GM19324 (cell line): Measurements from ENCODE around the gene C1QTNF8.

Experiments used
- ATAC-seq: cut with Tn5 transposase; IDR thresholded peaks from one replicate; pipeline ENCODE4 v1.9.1; 2021; ENCODE audit warnings: mild to moderate bottlenecking, moderate library complexity; ENCODE audit not compliant: unreplicated experiment, low FRiP score

C1QTNF8 gene

DNA sequence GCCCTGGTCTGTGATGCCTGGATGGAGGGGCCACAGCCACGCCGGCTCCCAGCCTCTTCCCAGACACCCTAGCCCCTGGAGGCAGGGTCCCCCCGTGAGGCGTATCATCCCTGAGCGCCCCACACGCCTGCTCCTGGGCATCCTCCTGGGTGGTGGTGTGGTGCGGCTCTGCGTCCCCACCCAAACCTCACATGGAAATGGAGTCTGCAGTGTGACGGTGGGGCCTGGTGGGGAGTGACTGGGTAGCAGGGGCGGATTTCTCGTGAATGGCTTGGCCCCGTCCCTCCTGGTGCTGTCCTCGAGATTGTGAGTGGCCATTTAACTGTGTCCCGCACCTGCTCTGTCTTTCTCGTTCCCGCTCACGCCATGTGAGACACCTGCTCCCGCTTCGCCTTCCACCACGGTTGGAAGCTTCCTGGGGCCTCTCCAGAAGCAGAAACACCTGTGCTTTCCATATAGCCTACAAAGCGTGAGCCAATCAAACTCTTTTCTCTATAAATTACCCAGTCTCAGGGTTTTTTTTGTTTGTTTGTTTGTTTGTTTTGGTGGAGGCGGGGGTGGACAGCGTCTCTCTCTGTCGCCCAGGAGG lies 29.4 kb downstream of the C1QTNF8 start:
- ATAC-seq: no peak

DNA sequence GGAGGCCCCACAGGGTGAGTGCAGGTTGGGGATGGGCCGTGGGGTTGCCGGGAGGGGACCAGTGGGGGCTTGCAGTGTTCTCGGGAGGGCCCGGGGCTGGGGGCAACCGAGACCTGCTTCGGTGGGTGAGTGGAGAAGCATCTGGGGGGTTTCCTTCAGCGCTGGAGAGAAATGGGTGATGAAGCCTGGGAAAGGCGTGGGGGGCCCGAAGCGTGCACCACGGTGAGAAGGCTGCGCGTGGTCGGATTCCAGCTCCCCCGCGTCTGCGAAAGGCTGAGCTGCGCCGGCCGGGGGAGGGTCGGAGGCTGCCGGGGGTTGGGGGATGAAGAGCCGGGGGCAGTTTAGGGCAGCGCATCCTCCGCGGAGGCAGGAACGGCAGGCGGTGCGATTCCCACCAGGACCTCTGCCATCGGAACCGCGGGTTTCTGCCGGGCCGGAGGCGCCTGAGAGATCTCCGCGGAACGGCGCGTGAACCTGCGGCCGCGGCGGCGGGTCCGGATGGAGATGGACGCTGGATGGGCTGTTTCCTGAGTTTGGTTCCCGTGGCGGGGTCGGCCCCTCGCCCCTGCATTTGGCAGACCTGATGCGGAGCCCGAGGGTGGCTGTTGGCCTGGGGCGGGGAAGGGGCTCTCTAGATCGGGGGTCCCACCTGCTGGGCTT lies 30.4 kb downstream of the C1QTNF8 start:
- no peak for ATAC-seq

DNA sequence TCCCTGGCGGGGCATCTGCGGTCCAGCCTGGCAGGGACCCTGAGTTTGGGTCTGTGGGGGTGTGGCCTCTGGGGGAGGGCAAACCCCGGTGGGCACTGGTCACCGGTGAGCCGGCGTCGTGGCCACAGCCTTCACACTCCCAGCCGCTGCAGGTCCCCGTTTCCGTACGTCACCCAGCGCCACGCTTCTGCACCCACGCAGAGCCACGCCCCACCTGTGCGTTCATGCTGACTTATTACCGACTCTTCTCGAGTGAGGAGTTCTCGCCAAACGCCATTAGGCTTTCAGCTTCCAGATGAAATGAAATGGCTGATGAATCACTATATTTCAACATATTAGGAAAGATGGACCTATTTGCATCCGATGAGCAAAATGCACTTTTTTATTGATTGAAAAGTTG lies 32.3 kb downstream of the C1QTNF8 start:
- ATAC-seq: no peak

DNA sequence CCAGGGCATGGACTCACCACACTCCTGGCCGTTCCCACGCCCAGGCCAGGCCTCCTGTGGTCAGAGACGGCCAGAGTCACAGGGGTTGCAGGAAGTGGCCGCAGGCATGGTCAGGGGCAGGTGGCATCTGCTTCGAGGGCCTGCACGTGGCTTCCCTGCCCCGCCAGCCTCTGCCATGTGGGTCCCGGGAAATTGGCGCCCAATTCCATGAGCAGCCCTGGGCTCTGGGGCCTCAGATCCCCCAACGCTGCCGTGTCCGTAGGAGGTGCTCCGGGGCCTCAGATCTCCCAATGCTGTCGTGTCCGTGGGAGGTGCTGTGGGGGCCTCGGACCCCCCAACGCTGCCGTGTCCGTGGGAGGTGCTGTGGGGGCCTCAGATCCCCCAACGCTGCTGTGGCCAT lies 33.1 kb downstream of the C1QTNF8 start:
- no peak for ATAC-seq

DNA sequence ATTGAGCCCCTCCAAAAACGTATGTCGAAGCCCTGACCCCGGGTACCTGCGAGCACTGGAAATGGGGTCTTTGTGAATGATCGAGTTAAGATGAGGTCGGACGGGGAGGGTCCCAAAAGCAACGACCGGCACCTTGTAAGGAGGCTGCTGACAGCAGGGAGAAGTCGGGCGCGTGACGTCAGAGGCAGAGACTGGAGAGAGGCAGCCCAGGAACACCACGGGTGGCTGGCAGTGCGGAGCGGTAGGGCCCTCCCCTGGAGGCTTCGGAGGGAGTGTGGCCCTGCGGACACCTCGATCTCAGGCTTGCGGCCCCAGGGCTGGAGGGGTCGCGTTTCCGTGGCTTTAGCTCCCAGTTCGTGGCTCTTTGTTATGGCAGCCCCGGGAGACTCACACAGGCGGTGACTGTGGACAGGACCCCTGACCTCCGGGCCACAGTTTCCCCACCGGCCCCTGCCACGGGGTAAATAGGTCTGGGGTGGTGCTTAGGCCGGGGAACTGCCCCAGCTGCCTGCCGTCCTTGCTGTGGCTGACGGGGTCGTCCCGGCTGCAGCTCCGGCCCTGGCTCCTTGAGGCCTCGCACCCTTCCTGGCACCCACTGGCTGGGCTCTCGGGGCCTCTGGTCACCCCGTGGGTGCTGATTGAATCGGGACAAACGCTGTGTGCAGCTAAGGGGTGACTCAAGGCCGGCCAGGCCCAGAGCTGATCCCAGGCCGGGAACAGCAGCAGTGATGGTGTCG lies 34.1 kb downstream of the C1QTNF8 start:
- ATAC-seq: no peak

DNA sequence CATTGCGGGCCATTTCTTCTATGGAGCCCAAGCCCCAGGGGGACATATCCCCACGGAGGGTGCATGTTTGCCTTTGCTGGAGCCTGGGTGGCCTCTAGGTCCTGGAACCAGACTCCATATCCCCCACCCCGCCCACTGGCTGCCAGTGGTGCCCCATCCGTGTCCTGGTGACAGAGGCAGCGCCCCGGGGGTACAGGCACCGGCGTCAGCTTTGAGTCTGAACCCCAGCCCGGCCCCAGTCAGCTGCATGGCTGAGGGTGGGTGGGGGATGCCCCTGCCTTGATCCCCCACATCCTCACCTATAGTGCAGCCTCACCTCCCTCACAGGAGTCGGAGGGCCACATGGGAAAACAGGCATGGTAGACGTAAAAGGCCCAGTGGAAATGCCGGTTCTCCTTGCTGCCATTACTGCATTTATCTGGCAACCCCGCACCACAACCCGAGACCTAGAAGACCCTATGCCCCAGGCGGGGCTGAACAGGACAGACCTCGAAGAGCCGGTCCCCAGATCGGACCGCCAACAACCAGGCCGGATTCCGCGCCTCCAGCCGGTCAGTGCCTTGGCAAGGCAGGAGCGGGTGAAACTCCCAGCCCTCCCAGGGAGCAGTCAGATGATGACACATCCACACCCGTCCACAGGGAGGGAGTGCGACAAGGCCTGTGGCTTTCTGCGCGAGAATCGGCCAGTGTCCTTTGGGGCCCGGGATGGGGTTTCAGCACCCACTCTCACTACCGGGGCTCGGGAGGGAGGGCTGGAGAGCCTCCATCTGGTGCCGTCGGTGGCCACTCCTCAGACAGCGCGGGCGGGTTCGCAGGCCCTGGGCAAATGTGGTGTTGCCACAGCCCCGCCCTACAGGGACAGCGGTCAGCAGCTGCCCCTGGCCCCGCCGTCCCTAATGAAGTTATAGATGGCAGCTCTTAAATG lies 35.4 kb downstream of the C1QTNF8 start:
- no peak for ATAC-seq

DNA sequence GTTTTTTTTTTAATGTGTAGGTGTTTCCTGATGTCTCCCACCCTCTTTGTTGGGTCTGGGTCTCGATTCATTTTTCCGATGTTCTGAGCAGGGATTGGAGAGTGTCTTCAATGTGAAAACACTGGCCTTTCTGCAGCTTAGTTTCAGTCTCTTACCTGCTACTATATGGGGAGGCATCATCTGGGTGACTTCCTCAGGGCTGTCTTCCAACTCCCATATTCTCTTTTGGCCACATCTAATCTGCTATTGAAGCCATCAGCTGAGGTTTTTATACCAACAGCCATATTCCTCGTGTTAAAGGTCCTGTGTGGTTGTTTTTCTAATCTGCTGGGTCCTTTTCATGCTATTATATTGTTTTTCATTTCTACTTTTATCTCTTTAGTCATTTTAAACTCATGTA lies 36.7 kb downstream of the C1QTNF8 start:
- no peak for ATAC-seq

DNA sequence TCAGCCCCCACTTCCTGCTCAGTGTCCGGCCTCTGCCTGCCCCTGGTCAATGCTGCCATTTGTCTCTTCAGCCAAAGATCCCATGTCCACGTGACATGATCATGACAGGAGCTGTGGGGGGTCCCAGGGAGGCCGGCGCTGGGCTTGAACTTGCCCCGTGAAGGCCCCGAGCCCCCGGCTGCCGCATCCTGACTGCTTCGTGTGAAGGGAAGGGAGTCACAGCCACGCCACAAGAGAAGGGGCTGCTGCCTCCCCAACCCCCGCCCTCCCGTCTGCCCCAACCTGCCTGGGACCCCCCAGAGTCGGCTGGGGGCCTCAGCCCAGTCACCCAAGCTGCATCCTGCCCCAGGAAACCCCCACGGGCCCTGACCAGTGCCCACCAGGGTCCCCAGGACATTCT lies 37.8 kb downstream of the C1QTNF8 start:
- no peak for ATAC-seq

DNA sequence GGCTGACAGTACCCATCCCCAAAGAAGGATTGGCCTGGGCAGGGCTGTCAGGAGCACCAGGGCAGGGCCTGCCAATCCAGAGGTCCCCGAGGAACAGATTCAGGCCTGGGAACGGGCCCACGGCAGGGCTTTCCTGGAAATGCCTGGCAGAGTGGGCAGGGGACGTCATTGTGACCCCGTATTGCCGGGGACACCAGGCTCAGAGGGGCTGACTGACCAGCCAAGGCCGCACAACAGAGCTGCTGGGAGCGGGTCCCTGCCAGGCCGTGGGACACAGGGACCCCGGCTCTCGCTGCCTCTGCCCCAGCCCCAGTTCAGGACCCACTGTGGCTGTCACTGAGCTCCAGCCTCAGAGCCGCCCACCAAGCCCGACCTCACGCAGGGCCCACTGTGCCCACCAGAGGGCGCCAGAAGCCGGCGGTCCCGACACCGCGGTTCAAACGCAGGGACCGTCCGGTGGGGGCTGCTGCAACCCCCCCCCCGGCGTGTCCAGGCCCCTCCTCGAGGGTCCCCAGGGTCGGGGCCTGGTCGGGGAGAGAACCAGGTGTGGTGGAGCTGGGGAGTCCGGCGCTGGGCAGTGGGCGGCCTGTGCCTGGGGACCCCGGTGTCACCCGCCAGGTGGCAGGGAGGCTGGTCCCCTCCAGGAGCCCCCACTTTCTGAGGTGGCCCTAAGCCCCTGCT lies 38.7 kb downstream of the C1QTNF8 start:
- ATAC-seq: no peak

DNA sequence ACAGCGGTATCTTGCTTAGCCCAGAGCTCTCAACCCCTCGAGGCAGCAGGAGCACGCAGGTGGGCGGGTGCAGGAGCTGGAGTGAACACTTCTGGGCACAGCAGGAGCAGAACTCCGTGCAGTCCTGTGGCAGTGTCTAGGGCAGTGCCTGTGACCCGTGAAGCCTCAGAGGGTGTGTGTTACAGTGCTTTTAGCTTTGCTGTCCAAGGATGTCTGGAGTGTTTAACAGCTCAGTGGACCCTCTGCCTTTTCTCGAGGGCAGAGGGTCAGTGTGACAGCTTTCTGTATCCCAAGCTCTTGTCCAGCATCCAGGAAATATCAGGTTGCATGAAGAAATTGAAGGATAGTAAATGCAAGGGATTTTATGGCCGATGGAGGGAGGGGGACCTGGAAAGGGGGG lies 39.8 kb downstream of the C1QTNF8 start:
- no peak for ATAC-seq

DNA sequence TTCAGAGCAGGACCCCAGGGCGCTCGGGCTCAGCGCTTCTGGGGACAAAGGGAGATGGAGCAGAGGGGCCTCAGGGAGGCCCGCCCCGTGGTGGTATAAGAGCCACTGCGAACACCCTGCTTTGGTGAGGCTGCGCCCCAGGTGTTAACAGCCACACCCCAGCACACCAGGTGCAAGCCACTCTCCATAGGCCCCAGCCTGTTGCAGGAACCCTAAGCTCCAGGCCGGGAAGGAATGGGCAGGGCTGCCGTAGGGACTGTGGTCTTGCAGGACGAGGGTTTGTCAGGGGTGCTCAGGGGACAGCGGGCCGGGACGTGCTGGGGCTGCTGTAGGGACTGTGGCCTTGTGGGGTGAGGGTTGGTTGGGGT lies 40.5 kb downstream of the C1QTNF8 start:
- ATAC-seq: no peak

DNA sequence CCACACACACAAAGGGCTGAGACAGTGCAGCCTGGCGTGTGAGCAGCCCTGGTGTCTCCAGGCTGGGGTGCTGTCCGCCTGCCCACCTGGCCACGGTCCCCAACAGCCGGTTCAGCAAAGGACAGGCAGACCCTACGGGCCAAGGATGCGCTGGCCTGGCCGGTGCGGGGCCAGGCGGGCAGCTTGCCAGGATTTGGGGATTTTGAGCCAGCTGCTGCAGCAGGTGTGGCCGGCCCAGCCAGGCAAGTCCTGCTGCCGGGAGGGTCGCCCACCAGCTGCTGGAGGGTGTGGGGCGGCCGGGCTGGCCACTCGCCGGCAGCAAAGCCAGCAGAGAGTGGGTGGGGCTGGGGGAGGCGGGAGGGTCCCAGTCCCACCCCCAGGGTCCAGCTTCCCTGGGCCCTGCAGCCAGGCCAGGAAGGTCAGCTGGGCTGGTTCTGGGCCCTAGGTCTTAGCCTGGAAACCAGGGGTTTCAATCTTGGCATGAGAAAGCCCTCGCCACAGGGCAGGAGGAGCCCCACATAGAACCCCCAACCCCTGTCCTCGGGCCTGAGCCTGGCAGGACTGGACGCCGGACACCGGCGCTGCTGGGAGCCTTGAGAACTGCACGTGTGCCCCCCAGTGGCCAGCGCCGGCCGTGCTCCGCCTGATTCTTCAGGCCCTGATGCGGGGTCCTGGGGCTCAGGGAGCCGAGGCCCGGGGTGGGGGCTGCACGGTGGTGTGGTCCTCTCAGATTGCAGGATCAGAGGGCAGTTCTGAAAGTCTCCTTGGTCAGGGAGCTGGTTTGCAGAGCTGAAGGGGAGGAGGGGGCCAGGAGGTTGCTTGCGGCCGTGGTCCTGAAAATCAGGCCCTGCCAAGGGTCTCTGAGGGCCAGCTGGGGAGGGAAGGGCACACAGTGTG lies 41.1 kb downstream of the C1QTNF8 start:
- ATAC-seq: no peak

DNA sequence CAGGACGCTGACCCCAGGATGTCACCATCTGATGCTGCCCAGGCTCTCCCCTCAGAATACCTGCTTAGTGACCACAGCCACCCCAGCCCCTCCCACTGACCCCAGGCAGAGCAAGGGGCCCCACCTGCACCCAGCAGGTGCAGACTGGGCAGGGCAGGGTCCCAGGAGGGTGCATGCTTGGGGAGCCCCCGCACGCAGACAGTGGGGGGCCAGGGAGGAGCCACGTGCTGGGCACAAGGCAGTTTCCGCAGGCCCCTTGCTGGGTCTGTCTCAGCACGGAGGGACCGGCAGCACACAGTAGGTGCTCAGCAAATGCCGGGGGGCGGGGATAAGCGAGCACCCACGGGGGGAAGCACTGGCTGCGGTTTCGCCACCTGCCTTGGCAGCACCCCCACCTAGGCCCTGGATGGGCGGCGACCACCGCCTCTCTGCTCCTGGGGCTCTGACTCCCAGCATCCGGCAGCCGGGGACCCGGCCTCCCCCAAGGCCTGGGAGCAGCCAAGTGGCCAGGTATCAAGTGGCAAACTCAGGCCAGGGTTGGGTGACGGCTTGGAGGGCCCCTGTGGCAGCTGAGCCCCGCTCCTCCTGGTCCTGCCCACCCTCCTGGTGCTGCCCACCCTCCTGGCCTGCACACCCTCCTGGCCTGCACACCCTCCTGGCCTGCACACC lies 42.2 kb downstream of the C1QTNF8 start:
- ATAC-seq: no peak

DNA sequence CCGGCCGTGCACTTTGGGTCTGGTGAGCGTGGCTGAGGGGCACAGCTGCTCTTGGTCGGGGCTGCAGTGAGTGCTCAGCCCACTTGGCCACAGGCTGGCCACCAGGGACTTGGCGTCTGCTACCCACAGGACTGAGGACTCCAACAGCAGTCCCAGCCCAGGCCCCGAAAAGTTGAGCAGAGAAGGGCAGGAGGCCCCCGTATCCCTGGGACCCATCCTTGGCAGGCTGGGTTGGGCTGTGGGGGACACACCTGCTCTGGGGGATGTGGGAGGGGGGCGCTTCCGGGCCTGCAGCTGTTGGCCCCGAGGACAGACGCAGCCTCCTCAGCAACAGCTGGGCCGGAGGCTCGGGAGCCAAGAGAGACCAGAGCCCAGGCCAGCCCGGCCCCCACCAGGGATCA lies 42.9 kb downstream of the C1QTNF8 start:
- no peak for ATAC-seq

DNA sequence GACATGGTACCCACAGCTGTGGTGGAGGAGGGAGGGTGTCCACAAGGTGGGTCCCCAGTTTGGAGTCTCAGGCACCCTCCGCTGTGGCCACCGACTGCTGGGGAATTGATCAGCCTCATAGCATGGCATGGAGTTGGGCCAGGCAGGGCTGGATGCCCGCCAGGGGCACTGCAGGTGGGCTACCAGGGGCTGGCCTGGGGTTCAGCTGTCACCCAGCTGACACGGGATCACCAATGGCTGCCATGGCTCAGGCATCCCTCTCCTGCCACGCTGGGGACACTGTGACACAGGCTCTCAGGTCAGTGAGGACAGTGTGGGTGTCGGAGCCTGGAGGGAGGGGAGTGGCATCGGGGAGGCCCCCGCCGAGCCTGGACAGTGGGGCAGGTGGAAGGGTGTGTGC lies 43.3 kb downstream of the C1QTNF8 start:
- ATAC-seq: no peak

DNA sequence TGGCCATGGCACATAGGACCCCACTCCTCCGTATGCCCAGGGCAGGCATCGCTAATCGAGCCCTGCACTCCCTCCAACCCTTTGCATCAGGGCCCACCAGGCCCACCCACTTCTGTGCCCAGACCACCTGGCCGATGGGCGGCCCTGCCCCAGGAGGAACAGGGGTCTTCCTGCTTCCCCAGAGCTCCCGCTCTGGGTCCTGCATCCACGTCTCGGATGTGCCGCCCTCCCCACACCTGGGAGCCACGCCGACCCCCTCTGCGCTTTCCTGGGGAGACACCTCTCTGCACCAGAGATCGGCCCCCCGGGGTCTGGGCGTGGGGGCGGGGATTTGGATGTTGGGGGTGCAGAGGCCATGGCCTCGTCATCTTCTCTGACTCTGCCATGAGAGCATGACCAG lies 44.6 kb downstream of the C1QTNF8 start:
- ATAC-seq: no peak

DNA sequence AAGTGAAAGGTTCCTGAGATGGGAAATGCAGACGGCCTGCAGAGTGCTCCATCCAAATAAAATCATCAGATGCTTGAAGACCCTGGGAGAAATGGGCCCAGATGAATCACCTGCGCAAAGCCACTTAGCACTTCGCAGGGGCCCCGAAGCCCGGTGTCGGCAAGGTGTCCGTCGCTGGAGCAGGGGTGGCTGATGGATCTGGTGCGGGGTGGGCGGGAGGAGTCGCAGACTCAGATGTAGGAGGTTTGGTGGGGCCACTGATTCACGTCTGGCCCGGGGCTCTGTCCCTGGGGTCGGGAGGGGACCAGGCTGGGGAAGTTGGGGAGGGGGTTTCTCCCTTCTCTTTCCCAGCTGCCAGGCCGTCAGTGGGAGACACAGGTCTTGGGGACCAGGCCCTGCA lies 45.1 kb downstream of the C1QTNF8 start:
- no peak for ATAC-seq

DNA sequence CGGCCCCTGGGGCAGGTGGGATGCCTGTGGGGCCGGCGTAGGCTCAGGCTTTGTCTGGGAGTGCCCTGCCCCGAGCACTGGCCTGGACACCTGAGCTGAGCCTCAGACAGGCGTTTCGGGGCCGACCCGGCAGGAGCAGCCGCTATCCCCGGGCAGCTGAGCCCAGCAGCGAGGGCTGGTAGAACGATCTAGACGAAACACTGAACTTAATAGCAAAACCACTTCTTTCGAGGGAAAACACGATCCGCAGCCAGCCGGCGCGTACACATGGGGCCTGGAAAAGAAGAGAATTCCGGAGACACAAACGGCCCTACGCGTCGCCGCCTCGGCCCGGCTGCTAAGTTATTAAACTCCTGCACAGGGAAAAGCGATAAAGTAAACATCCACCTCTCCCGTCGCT lies 45.5 kb downstream of the C1QTNF8 start:
- no peak for ATAC-seq

DNA sequence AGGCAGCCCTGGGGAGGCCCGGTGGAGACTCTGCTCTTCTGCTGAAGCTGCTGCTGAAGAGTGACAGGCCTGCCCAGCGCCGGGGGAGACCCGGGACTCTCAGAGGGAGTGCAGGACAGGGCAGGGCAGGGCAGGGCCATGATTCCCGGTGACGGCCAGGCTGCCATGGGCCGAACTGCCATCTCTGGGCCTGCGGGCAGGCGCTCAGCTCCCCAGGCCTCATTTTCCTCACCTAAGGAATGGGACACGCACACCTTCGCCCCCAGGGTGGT lies 46.1 kb downstream of the C1QTNF8 start:
- no peak for ATAC-seq
